Spleen (tissue), 13 donors: Measurements from ENCODE around the gene GABRA1. TPM values are rescaled to one million over a fixed set of nuclear protein-coding genes. Genes with fewer than 3 reads are reported as not detected.

Experiments used
- DNase-seq: peaks from one replicate; pipeline ENCODE4 v3.0.0-alpha.2; 2020
- H3K27ac ChIP-seq, 8 donors: fragments of 200-600 bp; sonication (generic) in 7 of 8; 1 replicate in 4 of 8; 2 replicates in 4 of 8; pipeline versions ENCODE4 v1.5.0 to v1.8.0; 2016 to 2021; ENCODE audit warnings: inconsistent platforms in 4 of 8, mild to moderate bottlenecking in 4 of 8, moderate library complexity in 1 of 8
- H3K27me3 ChIP-seq, 7 donors: fragments of 200-600 bp; sonication (generic) in 6 of 7; replicated peaks in 1 of 7; 1 replicate in 4 of 7; 2 replicates in 3 of 7; pipeline versions ENCODE4 v1.5.0 to v1.8.0; 2016 to 2021; ENCODE audit warnings: inconsistent platforms in 3 of 7, mild to moderate bottlenecking in 1 of 7
- H3K36me3 ChIP-seq, 6 donors: fragments of 200-600 bp; sonication (generic) in 5 of 6; 1 replicate in 4 of 6; 2 replicates in 2 of 6; pipeline versions ENCODE4 v1.5.0 to v1.8.0; 2016 to 2021; ENCODE audit warnings: inconsistent platforms in 2 of 6
- H3K4me1 ChIP-seq, 6 donors: fragments of 200-600 bp; sonication (generic) in 5 of 6; 1 replicate in 3 of 6; 2 replicates in 3 of 6; pipeline versions ENCODE4 v1.5.0 to v1.8.0; 2016 to 2021; ENCODE audit warnings: inconsistent platforms in 3 of 6
- H3K4me3 ChIP-seq, 8 donors: fragments of 200-600 bp; sonication (generic) in 7 of 8; 1 replicate in 4 of 8; 2 replicates in 4 of 8; pipeline versions ENCODE4 v1.5.0 to v1.8.0; 2016 to 2021; ENCODE audit warnings: inconsistent platforms in 4 of 8, mild to moderate bottlenecking in 4 of 8, moderate library complexity in 2 of 8
- H3K9me3 ChIP-seq, 8 donors: fragments of 200-600 bp; sonication (generic) in 7 of 8; 1 replicate in 4 of 8; 2 replicates in 4 of 8; pipeline versions ENCODE4 v1.5.0 to v1.8.0; 2016 to 2021; ENCODE audit warnings: inconsistent platforms in 4 of 8
- POLR2A ChIP-seq, 3 donors: fragments of 450-650 bp; IDR thresholded peaks; one replicate each; pipeline ENCODE4 v1.5.1; 2017; ENCODE audit warnings: antibody characterized with exemption in 3 of 3, mild to moderate bottlenecking in 1 of 3
- POLR2AphosphoS5 ChIP-seq, 3 donors: sonication (generic); formaldehyde crosslinking; IDR thresholded peaks; one replicate each; pipeline ENCODE4 v1.5.1; 2017; ENCODE audit warnings: antibody characterized with exemption in 3 of 3
- WGBS, 5 donors: extraction: QIAGEN DNeasy Blood & Tissue Kit in 3 of 5; methylation state at CpG; one replicate each; pipeline versions ENCODE4 v1.1.5 to v1.1.7; 2013 to 2018; 5-methylcytosine and 5-hydroxymethylcytosine counted together
- intact Hi-C: fragments of 100-400 bp; cut with DNase I; formaldehyde crosslinking; loops from one replicate; pipeline ENCODE4 v1.15.0; 2023; ENCODE audit warnings: low total_unique reads
- long read RNA-seq, 2 donors: transcript quantifications; one replicate each; lab custom pipeline, GENCODE V29; 2026
- polyA plus RNA-seq, 3 donors: library from polyadenylated mRNA; stranded (reverse); fragments of 200-250 nt; gene quantifications; one replicate each; pipeline ENCODE4 v1.2.1, GENCODE V29; 2013
- total RNA-seq, 7 donors: library from RNA; depleted of rRNA in 3 of 7; stranded (reverse); fragments of >200 nt in 3 of 7; fragmentation: NEBNext Ultra II Directional in 4 of 7; extraction: Animal tissue kit (Norgen Biotek cat#: 25700) in 4 of 7; gene quantifications; one replicate each; pipeline versions ENCODE4 v1.1.0 to v1.2.1, GENCODE V29; 2016 to 2021
- TF ChIP-seq, protein P1 (sequence below), 11 experiments: fragments of 200-600 bp in 7 of 11; fragments of 450-650 bp in 4 of 11; sonication (generic) in 4 of 11; IDR thresholded peaks in 8 of 11; conservative IDR thresholded peaks in 3 of 11; 1 replicate in 7 of 11; 2 replicates in 4 of 11; pipeline versions ENCODE4 v1.4.0 to v1.8.0; 2016 to 2021; ENCODE audit warnings: antibody characterized with exemption in 11 of 11, inconsistent platforms in 4 of 11, mild to moderate bottlenecking in 1 of 11
- donor health status: healthy with polysubstance abuse.
- donor health status: DM: no; HTN: no; CAD: no; lungs with moderate emphysema.
- donor health status: DM: no; HTN: no; CAD: no.
- donor health status: Bipolar disorder and iron deficiency.
- donor health status: healthy.
- donor health status: DM: no; HTN: no; CAD: no.
- donor health status: DM: yes; HTN: yes; CAD: no.

Gene GABRA1
- not detected for total RNA-seq
- under 1 TPM in 1 of 3 donors, not detected in 2; 0.02 TPM for polyA plus RNA-seq
- long read RNA-seq, donor 1 = 0 reads
- long read RNA-seq, donor 2, full-length matches to known transcripts = 2 of 2 reads
- long read RNA-seq, donor 2, partial matches to known transcripts = 0 of 2 reads
- long read RNA-seq, donor 2, other reads (novel, unspliced or antisense) = 0 of 2 reads

DNA sequence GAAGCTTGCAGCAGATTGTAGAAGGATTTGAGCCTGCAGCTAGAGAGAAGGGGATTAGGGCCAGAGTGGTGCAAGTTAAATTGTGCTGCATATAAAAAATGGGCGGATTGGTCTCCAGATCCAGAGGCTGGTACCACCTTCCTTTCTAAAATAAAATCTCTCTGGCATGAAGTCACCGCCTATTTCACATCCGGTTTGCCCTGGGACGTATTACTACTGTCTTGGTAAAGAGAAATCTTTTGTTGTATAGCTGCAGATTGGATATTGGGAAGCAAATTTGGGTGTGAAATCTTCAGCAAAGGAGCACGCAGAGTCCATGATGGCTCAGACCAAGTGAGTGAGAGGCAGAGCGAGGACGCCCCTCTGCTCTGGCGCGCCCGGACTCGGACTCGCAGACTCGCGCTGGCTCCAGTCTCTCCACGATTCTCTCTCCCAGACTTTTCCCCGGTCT, at the start of gene GABRA1:
TSS of gene GABRA1 (plus strand) at position 180 of the 451 bp plus-strand sequence. CDS start 2,691 bp downstream, outside the sequence.
- Histone ChIP-seq H3K27ac (no peak within 1 kb of the TSS), H3K4me3 (peak within 1 kb of the TSS in 3 of 8 donors; percentile 1 to 48 (median 25)), H3K36me3 (no peaks in the 10 kb centered on the region), H3K9me3 (no peaks in the 10 kb centered on the region), H3K27me3 (peaks cover 0 to 50% (median 26%) of the 10 kb centered on the region in 7 donors), H3K4me1 (no peaks in the 10 kb centered on the region)
- no peak for DNase-seq
- intact Hi-C loops = no loop called here
- TF ChIP-seq POLR2A (IDR thresholded peaks at IDR 0.05) (no peak), POLR2AphosphoS5 (IDR thresholded peaks at IDR 0.05) (no peak)
- TF ChIP-seq, protein P1, sequence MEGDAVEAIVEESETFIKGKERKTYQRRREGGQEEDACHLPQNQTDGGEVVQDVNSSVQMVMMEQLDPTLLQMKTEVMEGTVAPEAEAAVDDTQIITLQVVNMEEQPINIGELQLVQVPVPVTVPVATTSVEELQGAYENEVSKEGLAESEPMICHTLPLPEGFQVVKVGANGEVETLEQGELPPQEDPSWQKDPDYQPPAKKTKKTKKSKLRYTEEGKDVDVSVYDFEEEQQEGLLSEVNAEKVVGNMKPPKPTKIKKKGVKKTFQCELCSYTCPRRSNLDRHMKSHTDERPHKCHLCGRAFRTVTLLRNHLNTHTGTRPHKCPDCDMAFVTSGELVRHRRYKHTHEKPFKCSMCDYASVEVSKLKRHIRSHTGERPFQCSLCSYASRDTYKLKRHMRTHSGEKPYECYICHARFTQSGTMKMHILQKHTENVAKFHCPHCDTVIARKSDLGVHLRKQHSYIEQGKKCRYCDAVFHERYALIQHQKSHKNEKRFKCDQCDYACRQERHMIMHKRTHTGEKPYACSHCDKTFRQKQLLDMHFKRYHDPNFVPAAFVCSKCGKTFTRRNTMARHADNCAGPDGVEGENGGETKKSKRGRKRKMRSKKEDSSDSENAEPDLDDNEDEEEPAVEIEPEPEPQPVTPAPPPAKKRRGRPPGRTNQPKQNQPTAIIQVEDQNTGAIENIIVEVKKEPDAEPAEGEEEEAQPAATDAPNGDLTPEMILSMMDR (IDR thresholded peaks at IDR 0.05 in 8 of 11, conservative IDR thresholded peaks at IDR 0.05 in 3 of 11) = no peak
- 5 to 15% (median 6%) methylated on average over 15 to 16 of the region's 16 CpGs for WGBS, 5 donors

DNA sequence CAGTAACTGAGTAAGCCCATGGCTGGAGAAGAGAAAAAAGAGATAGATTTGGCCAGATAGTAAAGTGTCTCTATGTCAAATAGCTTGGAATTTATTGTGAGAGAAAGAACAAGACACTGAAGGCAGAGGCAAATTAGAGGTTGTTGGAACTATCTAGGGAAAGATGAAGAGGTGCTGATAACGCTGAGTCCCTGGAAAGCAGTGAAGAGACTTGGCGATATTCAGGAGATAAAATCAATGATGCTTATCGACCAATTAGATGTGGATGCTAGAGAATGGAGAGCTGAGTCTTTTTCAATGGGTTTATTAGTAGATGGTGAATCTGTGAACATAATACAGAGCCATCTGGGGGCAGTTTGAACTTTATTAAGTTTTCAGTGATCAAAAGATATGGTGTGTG, 48.6 kb upstream of the GABRA1 start:
- WGBS, 5 donors = 66 to 81% (median 75%) methylated on average over 3 of the region's 3 CpGs
- no peak overlapping the region for H3K4me3 ChIP-seq
- H3K27me3 ChIP-seq = no peaks in the 10 kb centered on the region
- TF ChIP-seq POLR2AphosphoS5 (IDR thresholded peaks at IDR 0.05) = no peak
- TF ChIP-seq POLR2A (IDR thresholded peaks at IDR 0.05) = no peak
- TF ChIP-seq, protein P1 (IDR thresholded peaks at IDR 0.05 in 8 of 11, conservative IDR thresholded peaks at IDR 0.05 in 3 of 11) = no peak
- no peaks in the 10 kb centered on the region for H3K4me1 ChIP-seq
- no peak for DNase-seq
- no peaks in the 10 kb centered on the region for H3K36me3 ChIP-seq
- H3K9me3 ChIP-seq = no peaks in the 10 kb centered on the region
- no peak overlapping the region for H3K27ac ChIP-seq
- intact Hi-C loops = no loop called here

DNA sequence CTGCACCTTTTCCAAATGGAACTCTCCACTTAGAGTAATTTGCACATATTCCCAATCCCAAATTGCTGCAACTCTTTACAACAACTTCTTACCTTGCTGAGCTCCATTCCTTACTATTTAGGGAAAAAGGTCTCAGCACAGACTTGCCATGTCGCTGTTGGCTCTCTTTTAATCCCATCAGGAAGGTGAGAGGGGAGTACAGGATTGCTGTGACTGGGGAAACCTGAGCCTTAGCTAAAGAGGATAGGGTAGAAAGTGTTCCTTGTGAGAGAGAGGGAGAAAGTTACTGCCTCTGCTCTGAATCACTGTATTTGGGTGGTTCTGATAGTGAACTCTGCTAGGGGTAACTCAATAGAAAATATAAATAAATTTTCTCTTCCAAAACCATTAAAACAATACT, 43.7 kb upstream of the GABRA1 start:
- no peak for DNase-seq
- H3K36me3 ChIP-seq = no peaks in the 10 kb centered on the region
- no peaks in the 10 kb centered on the region for H3K27me3 ChIP-seq
- intact Hi-C loops = no loop called here
- peaks cover 0 to 4% (median 0%) of the 10 kb centered on the region in 8 donors for H3K9me3 ChIP-seq
- no peaks in the 10 kb centered on the region for H3K4me1 ChIP-seq
- no peak overlapping the region for H3K4me3 ChIP-seq
- TF ChIP-seq, protein P1 (IDR thresholded peaks at IDR 0.05 in 8 of 11, conservative IDR thresholded peaks at IDR 0.05 in 3 of 11) = no peak
- TF ChIP-seq POLR2AphosphoS5 (IDR thresholded peaks at IDR 0.05) (no peak), POLR2A (IDR thresholded peaks at IDR 0.05) (no peak)
- no peak overlapping the region for H3K27ac ChIP-seq
- 10 to 24% (median 19%) methylated on average over 1 of the region's 1 CpG for WGBS, 5 donors

DNA sequence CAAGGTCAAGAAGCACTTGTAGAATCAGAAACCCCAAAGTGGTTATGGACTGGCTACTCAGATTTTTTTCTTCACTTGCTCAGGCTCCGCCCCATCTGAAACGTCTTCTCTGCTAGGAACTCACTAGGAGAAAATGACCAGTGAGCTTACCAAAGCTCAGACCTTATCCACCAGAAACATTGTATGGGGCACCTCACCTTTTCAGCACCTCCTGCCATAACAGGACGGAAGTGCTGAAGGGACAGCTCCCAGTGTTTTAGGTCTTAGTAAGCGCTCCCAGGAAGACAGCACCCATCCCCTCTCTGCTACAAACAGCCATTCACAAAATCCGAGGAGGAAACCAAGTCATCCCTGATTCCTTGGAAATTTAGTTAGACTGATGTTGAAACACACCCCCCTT, 1.2 kb upstream of the GABRA1 start:
- TF ChIP-seq POLR2AphosphoS5 (IDR thresholded peaks at IDR 0.05) = no peak
- no peak for TF ChIP-seq POLR2A (IDR thresholded peaks at IDR 0.05)
- TF ChIP-seq, protein P1 (IDR thresholded peaks at IDR 0.05 in 8 of 11, conservative IDR thresholded peaks at IDR 0.05 in 3 of 11) = no peak
- Histone ChIP-seq H3K27me3 (peaks cover 0 to 50% (median 26%) of the 10 kb centered on the region in 7 donors), H3K4me1 (no peaks in the 10 kb centered on the region), H3K27ac (no peak overlapping the region), H3K4me3 (no peak overlapping the region), H3K9me3 (no peaks in the 10 kb centered on the region), H3K36me3 (no peaks in the 10 kb centered on the region)
- DNase-seq = no peak
- WGBS, 5 donors = 10 to 16% (median 12%) methylated on average over 5 of the region's 5 CpGs
- intact Hi-C loops = no loop called here
